HepG2 (cell line): ENCODE data around the gene CILP2. TPM values are rescaled to one million over a fixed set of nuclear protein-coding genes. Genes with fewer than 3 reads are reported as not detected.

Source experiments
- ATAC-seq: fragments of 200-7000 bp; cut with Tn5 transposase; 3 replicates; pipeline ENCODE4 v1.9.1; 2020; ENCODE audit warnings: mild to moderate bottlenecking, moderate library complexity
- BruUV-seq: library from RNA; stranded (reverse); fragments of 400-500 nt; replicated peaks from 2 replicates; lab custom pipeline; 2021; lab: Mats Ljungman, UMichigan
- CTCF ChIA-PET: fragments of 300-600 bp; formaldehyde crosslinking; extraction: SDS; loops from one replicate; lab custom pipeline; 2021; ENCODE audit warnings: low total read pairs, inconsistent platforms, low intra/inter-chr PET ratio; lab: Yijun Ruan, JAX
- POLR2A ChIA-PET: fragments of 350-600 bp; sonication (Branson Sonifier 250); formaldehyde crosslinking; loops from one replicate; lab custom pipeline; 2020; ENCODE audit warnings: antibody characterized with exemption, inconsistent platforms; lab: Yijun Ruan, JAX
- DNase-seq: peaks from one replicate; pipeline ENCODE4 v3.0.0-alpha.2; 2015; ENCODE audit warnings: low spot score
- FAIRE-seq: peaks from 3 replicates; lab custom pipeline; 2011; peaks lifted over from hg19 to GRCh38; lab: Jason Lieb, UNC
- H2AFZ ChIP-seq: one replicate; pipeline ENCODE4 v1.6.1; 2011; ENCODE audit warnings: low read length, inconsistent platforms
- H3K27ac ChIP-seq: fragments of 300-600 bp; 3 replicates; pipeline ENCODE4 v1.8.0; 2011; ENCODE audit warnings: mixed run types, mild to moderate bottlenecking, mixed read lengths, low read length, inconsistent platforms; ENCODE audit not compliant: insufficient read depth; ENCODE audit errors: extremely low read length
- H3K27me3 ChIP-seq, 2 experiments: fragments of 200-600 bp in 1 of 2; 2 replicates in 1 of 2; 3 replicates in 1 of 2; pipeline versions ENCODE4 v1.6.0 to v1.8.0; 2011; ENCODE audit warnings: low read length in 2 of 2, mild to moderate bottlenecking in 2 of 2, moderate library complexity in 2 of 2, inconsistent platforms in 1 of 2; ENCODE audit not compliant: insufficient read depth in 2 of 2, control insufficient read depth in 1 of 2
- H3K36me3 ChIP-seq, 2 experiments: fragments of 200-600 bp in 1 of 2; replicated peaks in 1 of 2; 2 replicates in 1 of 2; 3 replicates in 1 of 2; pipeline versions ENCODE4 v1.5.1 to v1.8.0; 2011; ENCODE audit warnings: low read length in 2 of 2, inconsistent platforms in 1 of 2; ENCODE audit not compliant: insufficient read depth in 2 of 2, control insufficient read depth in 1 of 2
- H3K4me1 ChIP-seq: 2 replicates; pipeline ENCODE4 v1.5.1; 2012; ENCODE audit warnings: low read length, inconsistent platforms; ENCODE audit not compliant: insufficient read depth
- H3K4me2 ChIP-seq: 2 replicates; pipeline ENCODE4 v1.6.0; 2011; ENCODE audit warnings: low read depth, low read length, inconsistent platforms
- H3K4me3 ChIP-seq, 3 experiments: fragments of 200-600 bp in 1 of 3; sonication (generic), shearing (Covaris generic) in 1 of 3; replicated peaks in 1 of 3; 2 replicates each; pipeline ENCODE4 v1.5.1; 2011 to 2016; ENCODE audit warnings: low read length in 3 of 3, inconsistent platforms in 2 of 3, low read depth in 2 of 3, mild to moderate bottlenecking in 2 of 3, control low read depth in 1 of 3, mixed read lengths in 1 of 3; ENCODE audit not compliant: insufficient read depth in 1 of 3
- H3K79me2 ChIP-seq: one replicate; pipeline ENCODE4 v1.6.1; 2011; ENCODE audit warnings: low read length, inconsistent platforms; ENCODE audit not compliant: insufficient read depth
- H3K9ac ChIP-seq: 2 replicates; pipeline ENCODE4 v1.6.0; 2011; ENCODE audit warnings: mild to moderate bottlenecking, low read depth, low read length, inconsistent platforms; ENCODE audit not compliant: insufficient read depth
- H3K9me3 ChIP-seq: 2 replicates; pipeline ENCODE4 v1.5.1; 2012; ENCODE audit warnings: mild to moderate bottlenecking, low read length
- H4K20me1 ChIP-seq: 2 replicates; pipeline ENCODE4 v1.6.0; 2011; ENCODE audit warnings: inconsistent platforms, mild to moderate bottlenecking, low read length, moderate library complexity; ENCODE audit not compliant: insufficient read depth
- CBFB ChIP-seq: sonication (generic); formaldehyde crosslinking; IDR thresholded peaks from 2 replicates; pipeline ENCODE4 v1.4.0; 2020; ENCODE audit warnings: missing genetic modification reagents
- CBX2 ChIP-seq, 2 experiments: fragments of 200-600 bp in 1 of 2; sonication (generic); formaldehyde crosslinking in 1 of 2; IDR thresholded peaks; 2 replicates each; pipeline versions ENCODE4 v1.7.0 to v1.8.1; 2018 to 2022; ENCODE audit warnings: low read depth in 2 of 2, low read length in 1 of 2, mild to moderate bottlenecking in 1 of 2, missing genetic modification reagents in 1 of 2
- KLF9 ChIP-seq: IDR thresholded peaks from 2 replicates; pipeline ENCODE4 v1.6.1; 2016; ENCODE audit warnings: low read depth
- KMT2B ChIP-seq: IDR thresholded peaks from 2 replicates; pipeline ENCODE4 v1.6.1; 2016; ENCODE audit warnings: missing genetic modification reagents, missing compliant biosample characterization
- RAD51 ChIP-seq: fragments of 450-650 bp; IDR thresholded peaks from 2 replicates; pipeline ENCODE4 v1.6.1; 2016; ENCODE audit warnings: borderline replicate concordance
- RFX3 ChIP-seq: IDR thresholded peaks from 2 replicates; pipeline ENCODE4 v1.6.1; 2016; ENCODE audit warnings: missing biosample characterization, missing genetic modification reagents
- SP2 ChIP-seq: sonication (generic); formaldehyde crosslinking; IDR thresholded peaks from 2 replicates; pipeline ENCODE4 v1.5.1; 2020; ENCODE audit warnings: mild to moderate bottlenecking, missing genetic modification reagents
- ZBTB4 ChIP-seq: sonication (generic); formaldehyde crosslinking; IDR thresholded peaks from 2 replicates; pipeline ENCODE4 v1.4.0; 2020; ENCODE audit warnings: missing genetic modification reagents, mild to moderate bottlenecking, borderline replicate concordance
- ZBTB8A ChIP-seq: sonication (generic); formaldehyde crosslinking; IDR thresholded peaks from 2 replicates; pipeline ENCODE4 v1.4.0; 2020; ENCODE audit warnings: mild to moderate bottlenecking, low read depth, missing genetic modification reagents, borderline replicate concordance
- ZFP90 ChIP-seq: sonication (generic); formaldehyde crosslinking; IDR thresholded peaks from 2 replicates; pipeline ENCODE4 v1.8.0; 2022; ENCODE audit warnings: missing genetic modification reagents, mild to moderate bottlenecking, inconsistent platforms, borderline replicate concordance
- ZNF484 ChIP-seq: sonication (generic); formaldehyde crosslinking; IDR thresholded peaks from 2 replicates; pipeline ENCODE4 v1.5.1; 2020; ENCODE audit warnings: mild to moderate bottlenecking, low read depth, missing genetic modification reagents, borderline replicate concordance
- ZNF614 ChIP-seq: IDR thresholded peaks from 2 replicates; pipeline ENCODE4 v1.6.1; 2018; ENCODE audit warnings: missing biosample characterization, missing genetic modification reagents, inconsistent platforms, borderline replicate concordance
- ZNF619 ChIP-seq: sonication (generic); formaldehyde crosslinking; IDR thresholded peaks from 2 replicates; pipeline ENCODE4 v1.4.0; 2020; ENCODE audit warnings: mild to moderate bottlenecking, missing genetic modification reagents
- ZXDC ChIP-seq: sonication (generic); formaldehyde crosslinking; IDR thresholded peaks from 2 replicates; pipeline ENCODE4 v1.5.0; 2020; ENCODE audit warnings: mild to moderate bottlenecking, missing genetic modification reagents
- WGBS: methylation state at CpG from one replicate; pipeline ENCODE4 v1.1.6; 2017; ENCODE audit warnings: low lambda C conversion rate; 5-methylcytosine and 5-hydroxymethylcytosine counted together
- in situ Hi-C: cut with HindIII; loops from 2 replicates; pipeline ENCODE4 v1.10.0; 2017; ENCODE audit warnings: low pct_unique_long_range_greater_than_20kb; ENCODE audit not compliant: extremely low pct_ligation_motif_present
- intact Hi-C: fragments of 100-400 bp; cut with micrococcal nuclease; formaldehyde crosslinking; loops from one replicate; pipeline ENCODE4 v1.10.0; 2022; ENCODE audit not compliant: unreplicated experiment
- polyA plus RNA-seq, 8 experiments: library from polyadenylated mRNA; depleted of rRNA in 3 of 8; stranded (reverse) in 7 of 8; unstranded in 1 of 8; fragments of >200 nt; fragmentation: Illumina TruSeq in 4 of 8; extraction: Trizol in 4 of 8; gene quantifications; 2 replicates each; pipeline versions ENCODE4 v1.2.1 to v1.2.3, GENCODE V29; 2011 to 2016; ENCODE audit warnings: low read depth in 4 of 8, missing spikeins in 1 of 8, mixed read lengths in 1 of 8; ENCODE audit not compliant: insufficient read depth in 1 of 8
- total RNA-seq, 5 experiments: library from RNA; depleted of rRNA; stranded (reverse); fragments of >200 nt; fragmentation: Illumina TruSeq; extraction: Trizol; gene quantifications; 2 replicates each; pipeline ENCODE4 v1.2.3, GENCODE V29; 2016; ENCODE audit warnings: low read depth in 1 of 5
- TF ChIP-seq, protein P1 (sequence below): IDR thresholded peaks from 2 replicates; pipeline ENCODE4 v1.6.1; 2016; ENCODE audit warnings: mild to moderate bottlenecking
- TF ChIP-seq, protein P2 (sequence below): sonication (generic); formaldehyde crosslinking; IDR thresholded peaks from 2 replicates; pipeline ENCODE4 v1.8.0; 2022; ENCODE audit warnings: mild to moderate bottlenecking, missing genetic modification reagents

Gene CILP2
- total and polyA plus RNA-seq, 2 of the 13 experiments (the other 11 are each of a cell fraction or from before 2014, with no cell fraction given): 0.09 to 0.37 TPM

- Histone ChIP-seq H3K9ac (no peak overlapping the region), H3K36me3 (no peaks in the 10 kb centered on the region), H3K4me1 (peaks cover 10% of the 10 kb centered on the region; the same call in 1 of the 2 replicates), H3K4me3 (no peak overlapping the region), H3K9me3 (no peaks in the 10 kb centered on the region), H3K79me2 (no peaks in the 10 kb centered on the region), H3K4me2 (no peak overlapping the region), H3K27ac (no peak overlapping the region), H3K27me3 (peaks cover 0 to 3% of the 10 kb centered on the region in 2 experiments; a peak in 2 of 5 replicates), H2AFZ (no peak overlapping the region), H4K20me1 (no peaks in the 10 kb centered on the region)
- DNase-seq: no peak
- in situ Hi-C loops: loop anchor here (25.0 kb wide), 1 partner anchor 992 kb away; the partner anchor contains the start of gene ZNF737
- WGBS: 19% methylated on average over 8 of the region's 10 CpGs
- POLR2A ChIA-PET: no interaction called here
- peak; percentile 34; the same call in 1 of the 3 replicates for ATAC-seq
- intact Hi-C loops: no loop called here
- CTCF ChIA-PET: no interaction called here
- BruUV-seq: no TSS peak
- no peak for FAIRE-seq
- TF ChIP-seq KLF9 (no peak), ZNF619 (CRISPR knock-in tag) (no peak), ZNF614 (CRISPR knock-in tag) (no peak), ZBTB8A (CRISPR knock-in tag) (no peak), ZBTB4 (CRISPR knock-in tag) (no peak), RFX3 (CRISPR knock-in tag) (no peak), CBX2 (IDR thresholded peaks at IDR 0.05; ENCODE audit: low read depth, low read length) (no peak), CBX2 (CRISPR knock-in tag; IDR thresholded peaks at IDR 0.05; ENCODE audit: low read depth) (no peak), ZXDC (CRISPR knock-in tag) (no peak), ZNF484 (CRISPR knock-in tag) (no peak), ZFP90 (no peak), SP2 (no peak), CBFB (CRISPR knock-in tag) (no peak), RAD51 (no peak), KMT2B (CRISPR knock-in tag) (no peak)
- TF ChIP-seq, protein P1, sequence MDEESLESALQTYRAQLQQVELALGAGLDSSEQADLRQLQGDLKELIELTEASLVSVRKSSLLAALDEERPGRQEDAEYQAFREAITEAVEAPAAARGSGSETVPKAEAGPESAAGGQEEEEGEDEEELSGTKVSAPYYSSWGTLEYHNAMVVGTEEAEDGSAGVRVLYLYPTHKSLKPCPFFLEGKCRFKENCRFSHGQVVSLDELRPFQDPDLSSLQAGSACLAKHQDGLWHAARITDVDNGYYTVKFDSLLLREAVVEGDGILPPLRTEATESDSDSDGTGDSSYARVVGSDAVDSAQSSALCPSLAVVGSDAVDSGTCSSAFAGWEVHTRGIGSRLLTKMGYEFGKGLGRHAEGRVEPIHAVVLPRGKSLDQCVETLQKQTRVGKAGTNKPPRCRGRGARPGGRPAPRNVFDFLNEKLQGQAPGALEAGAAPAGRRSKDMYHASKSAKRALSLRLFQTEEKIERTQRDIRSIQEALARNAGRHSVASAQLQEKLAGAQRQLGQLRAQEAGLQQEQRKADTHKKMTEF (CRISPR knock-in tag): no peak
- TF ChIP-seq, protein P2, sequence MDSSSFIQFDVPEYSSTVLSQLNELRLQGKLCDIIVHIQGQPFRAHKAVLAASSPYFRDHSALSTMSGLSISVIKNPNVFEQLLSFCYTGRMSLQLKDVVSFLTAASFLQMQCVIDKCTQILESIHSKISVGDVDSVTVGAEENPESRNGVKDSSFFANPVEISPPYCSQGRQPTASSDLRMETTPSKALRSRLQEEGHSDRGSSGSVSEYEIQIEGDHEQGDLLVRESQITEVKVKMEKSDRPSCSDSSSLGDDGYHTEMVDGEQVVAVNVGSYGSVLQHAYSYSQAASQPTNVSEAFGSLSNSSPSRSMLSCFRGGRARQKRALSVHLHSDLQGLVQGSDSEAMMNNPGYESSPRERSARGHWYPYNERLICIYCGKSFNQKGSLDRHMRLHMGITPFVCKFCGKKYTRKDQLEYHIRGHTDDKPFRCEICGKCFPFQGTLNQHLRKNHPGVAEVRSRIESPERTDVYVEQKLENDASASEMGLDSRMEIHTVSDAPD (CRISPR knock-in tag): no peak
Measured at GRCh38 chr19:19570571-19570970, 32.5 kb downstream of the CILP2 start.
